HG03039 (cell line): ENCODE measurements around the gene SCAF4.
"Not testable (repeated sequence)": the region's sequence is repeated elsewhere in the genome, so short reads cannot be mapped to it uniquely, and the experiment has no call there.

Source experiments
- ATAC-seq: cut with Tn5 transposase; IDR thresholded peaks from one replicate; pipeline ENCODE4 v1.9.1; 2021; ENCODE audit warnings: mild to moderate bottlenecking, moderate library complexity; ENCODE audit not compliant: unreplicated experiment

Gene SCAF4

GRCh38 chr21:31654821-31655580, 76.9 kb downstream of the SCAF4 start:
- not testable (repeated sequence) for ATAC-seq

GRCh38 chr21:31654340-31654739, 77.6 kb downstream of the SCAF4 start:
- no peak for ATAC-seq

- not testable (repeated sequence) for ATAC-seq
Measured at GRCh38 chr21:31651491-31651890, 80.4 kb downstream of the SCAF4 start.

- ATAC-seq, result no peak
Measured at GRCh38 chr21:31650930-31651329, 81.0 kb downstream of the SCAF4 start.

- peak; percentile 48 for ATAC-seq
Measured at GRCh38 chr21:31647650-31648049, 84.3 kb downstream of the SCAF4 start.

- ATAC-seq, result no peak
Measured at GRCh38 chr21:31644643-31645042, 87.3 kb downstream of the SCAF4 start.

GRCh38 chr21:31641416-31641922, 90.4 kb downstream of the SCAF4 start:
- ATAC-seq, result no peak

- ATAC-seq, result no peak
Measured at GRCh38 chr21:31636874-31637273, 95.0 kb downstream of the SCAF4 start.

GRCh38 chr21:31634993-31635392, 96.9 kb downstream of the SCAF4 start:
- no peak for ATAC-seq

GRCh38 chr21:31631881-31632280, 100.0 kb downstream of the SCAF4 start:
- not testable (repeated sequence) for ATAC-seq

GRCh38 chr21:31629972-31630711, 101.8 kb downstream of the SCAF4 start:
- no peak for ATAC-seq

GRCh38 chr21:31624961-31625491, 106.9 kb downstream of the SCAF4 start:
- no peak for ATAC-seq

- ATAC-seq, result no peak
Measured at GRCh38 chr21:31624181-31624580, 107.7 kb downstream of the SCAF4 start.

GRCh38 chr21:31623664-31624063, 108.3 kb downstream of the SCAF4 start:
- no peak for ATAC-seq

GRCh38 chr21:31622397-31622796, 109.5 kb downstream of the SCAF4 start:
- no peak for ATAC-seq
